HCT116 (cell line): ENCODE measurements around the gene BSPRY. TPM values are rescaled to one million over a fixed set of nuclear protein-coding genes. Genes with fewer than 3 reads are reported as not detected.

Experiments
- ATAC-seq: fragments of 200-7000 bp; cut with Tn5 transposase; 2 replicates; pipeline ENCODE4 v1.9.1; 2020; ENCODE audit warnings: mild to moderate bottlenecking, moderate library complexity
- BruUV-seq: library from RNA; stranded (reverse); fragments of 400-500 nt; replicated peaks from 2 replicates; lab custom pipeline; 2021; lab: Mats Ljungman, UMichigan
- CTCF ChIA-PET: fragments of 300-600 bp; sonication (Branson Sonifier 250); formaldehyde crosslinking; loops from one replicate; lab custom pipeline; 2021; ENCODE audit warnings: antibody characterized with exemption; lab: Charles Lee
- POLR2A ChIA-PET: fragments of 300-600, 350-600 bp; sonication (Branson Sonifier 250); formaldehyde crosslinking; loops from one replicate; lab custom pipeline; 2021; ENCODE audit warnings: antibody characterized with exemption; lab: Charles Lee
- RAD21 ChIA-PET, 2 experiments: fragments of 300-600 bp; sonication (Branson Sonifier 250); formaldehyde crosslinking; loops; one replicate each; lab custom pipeline; 2023; ENCODE audit warnings: low total read pairs in 2 of 2; ENCODE audit not compliant: uncharacterized antibody in 2 of 2, unreplicated experiment in 2 of 2, low non-redundant PET in 1 of 2; lab: Charles Lee
- DNase-seq: peaks from one replicate; pipeline ENCODE4 v3.0.0-alpha.2; 2010; ENCODE audit warnings: low read depth, low spot score
- H2AFZ ChIP-seq: fragments of 200-600 bp; shearing (Covaris generic), sonication (generic); 2 replicates; pipeline ENCODE4 v1.6.1; 2017; ENCODE audit warnings: low read depth, mixed run types, mixed read lengths, antibody characterized with exemption, low read length; ENCODE audit not compliant: poor library complexity, severe bottlenecking
- H3K27ac ChIP-seq: 2 replicates; pipeline ENCODE4 v1.5.1; 2012; ENCODE audit warnings: low read depth, low read length
- H3K27me3 ChIP-seq: fragments of 200-600 bp; sonication (generic); 2 replicates; pipeline ENCODE4 v1.6.1; 2016; ENCODE audit warnings: mixed run types, low read length, mixed read lengths; ENCODE audit not compliant: insufficient read depth
- H3K36me3 ChIP-seq, 2 experiments: fragments of 200-500 bp in 1 of 2; fragments of 200-600 bp in 1 of 2; sonication (Bioruptor generic) in 1 of 2; sonication (generic) in 1 of 2; 2 replicates each; pipeline versions ENCODE4 v1.5.1 to v1.6.1; 2014 to 2016; ENCODE audit warnings: low read length in 2 of 2, inconsistent platforms in 1 of 2, mixed read lengths in 1 of 2, mixed run types in 1 of 2; ENCODE audit not compliant: insufficient read depth in 2 of 2, control insufficient read depth in 1 of 2
- H3K4me1 ChIP-seq, 2 experiments: fragments of 200-600 bp in 1 of 2; sonication (generic) in 1 of 2; 2 replicates each; pipeline versions ENCODE4 v1.5.1 to v1.6.1; 2012 to 2017; ENCODE audit warnings: low read length in 2 of 2, inconsistent platforms in 1 of 2, mild to moderate bottlenecking in 1 of 2, mixed read lengths in 1 of 2, mixed run types in 1 of 2, moderate library complexity in 1 of 2; ENCODE audit not compliant: insufficient read depth in 2 of 2, control insufficient read depth in 1 of 2
- H3K4me2 ChIP-seq: fragments of 200-600 bp; sonication (generic); 2 replicates; pipeline ENCODE4 v1.6.1; 2017; ENCODE audit warnings: mixed run types, low read length, mixed read lengths
- H3K4me3 ChIP-seq, 2 experiments: fragments of 200-600 bp in 1 of 2; sonication (generic) in 1 of 2; replicated peaks in 1 of 2; 2 replicates each; pipeline ENCODE4 v1.5.1; 2011 to 2016; ENCODE audit warnings: low read length in 2 of 2, control low read depth in 1 of 2, low read depth in 1 of 2, mild to moderate bottlenecking in 1 of 2, mixed read lengths in 1 of 2, mixed run types in 1 of 2
- H3K79me2 ChIP-seq: fragments of 200-600 bp; sonication (generic); 2 replicates; pipeline ENCODE4 v1.6.1; 2017; ENCODE audit warnings: mild to moderate bottlenecking, mixed run types, low read length, moderate library complexity, mixed read lengths; ENCODE audit not compliant: insufficient read depth
- H3K9ac ChIP-seq: fragments of 200-600 bp; sonication (generic); 2 replicates; pipeline ENCODE4 v1.6.1; 2016; ENCODE audit warnings: low read length, mixed read lengths
- H3K9me2 ChIP-seq: fragments of 200-600 bp; sonication (generic), shearing (Covaris generic); 2 replicates; pipeline ENCODE4 v1.6.1; 2017; ENCODE audit warnings: mixed run types, mild to moderate bottlenecking, moderate library complexity; ENCODE audit not compliant: insufficient read depth
- H3K9me3 ChIP-seq, 2 experiments: fragments of 200-500 bp in 1 of 2; fragments of 200-600 bp in 1 of 2; sonication (Bioruptor generic) in 1 of 2; sonication (generic) in 1 of 2; 2 replicates each; pipeline ENCODE4 v1.6.1; 2014 to 2017; ENCODE audit warnings: low read length in 2 of 2, mixed read lengths in 2 of 2, inconsistent platforms in 1 of 2, low read depth in 1 of 2, mild to moderate bottlenecking in 1 of 2, mixed run types in 1 of 2, moderate library complexity in 1 of 2; ENCODE audit not compliant: control insufficient read depth in 1 of 2, insufficient read depth in 1 of 2
- H4K20me1 ChIP-seq: fragments of 200-600 bp; sonication (generic), shearing (Covaris generic); 2 replicates; pipeline ENCODE4 v1.6.1; 2017; ENCODE audit warnings: mixed run types, mild to moderate bottlenecking, moderate library complexity; ENCODE audit not compliant: insufficient read depth
- ATF3 ChIP-seq: IDR thresholded peaks from 2 replicates; pipeline ENCODE4 v1.6.1; 2012
- CBX3 ChIP-seq: IDR thresholded peaks from 2 replicates; pipeline ENCODE4 v1.6.1; 2012; ENCODE audit warnings: low read depth
- CEBPB ChIP-seq: IDR thresholded peaks from 2 replicates; pipeline ENCODE4 v1.6.1; 2012; ENCODE audit warnings: low read depth
- CTCF ChIP-seq, 3 experiments: fragments of 200-600 bp in 1 of 3; sonication (generic) in 1 of 3; IDR thresholded peaks in 2 of 3; conservative IDR thresholded peaks in 1 of 3; 2 replicates each; pipeline ENCODE4 v1.5.1; 2012 to 2017; ENCODE audit warnings: low read depth in 2 of 3, low read length in 2 of 3, antibody characterized with exemption in 1 of 3, borderline replicate concordance in 1 of 3, control low read depth in 1 of 3, mild to moderate bottlenecking in 1 of 3, mixed read lengths in 1 of 3, mixed run types in 1 of 3, moderate library complexity in 1 of 3; ENCODE audit not compliant: insufficient read depth in 1 of 3
- EGR1 ChIP-seq: IDR thresholded peaks from 2 replicates; pipeline ENCODE4 v1.6.1; 2012; ENCODE audit warnings: low read depth
- EZH2 ChIP-seq: fragments of 200-600 bp; sonication (generic); IDR thresholded peaks from 2 replicates; pipeline ENCODE4 v1.6.1; 2017; ENCODE audit warnings: antibody characterized with exemption, mixed run types
- EZH2phosphoT487 ChIP-seq: fragments of 200-600 bp; IDR thresholded peaks from 2 replicates; pipeline ENCODE4 v1.6.1; 2018; ENCODE audit warnings: antibody characterized with exemption, borderline replicate concordance
- FOSL1 ChIP-seq: IDR thresholded peaks from 2 replicates; pipeline ENCODE4 v1.6.1; 2012; ENCODE audit warnings: low read depth
- JUND ChIP-seq: IDR thresholded peaks from 2 replicates; pipeline ENCODE4 v1.6.1; 2012
- MAX ChIP-seq: IDR thresholded peaks from 2 replicates; pipeline ENCODE4 v1.6.1; 2012
- RAD21 ChIP-seq: IDR thresholded peaks from 2 replicates; pipeline ENCODE4 v1.6.1; 2012; ENCODE audit warnings: low read depth, mild to moderate bottlenecking
- REST ChIP-seq: IDR thresholded peaks from 2 replicates; pipeline ENCODE4 v1.6.1; 2012; ENCODE audit warnings: low read depth
- SIN3A ChIP-seq: IDR thresholded peaks from 2 replicates; pipeline ENCODE4 v1.6.1; 2012; ENCODE audit warnings: low read depth
- SRF ChIP-seq: IDR thresholded peaks from 2 replicates; pipeline ENCODE4 v1.6.1; 2012; ENCODE audit warnings: low read depth
- TCF7L2 ChIP-seq: IDR thresholded peaks from 2 replicates; pipeline ENCODE4 v1.7.0; 2011; ENCODE audit warnings: borderline replicate concordance, inconsistent platforms; ENCODE audit not compliant: insufficient read depth, insufficient read length; ENCODE audit errors: extremely low read depth
- YY1 ChIP-seq: IDR thresholded peaks from 2 replicates; pipeline ENCODE4 v1.6.1; 2011; ENCODE audit warnings: low read length, low read depth, moderate library complexity, mild to moderate bottlenecking; ENCODE audit not compliant: insufficient replicate concordance; ENCODE audit errors: extremely low read depth
- ZNF274 ChIP-seq: fragments of 200-500 bp; sonication (Bioruptor generic); IDR thresholded peaks from 2 replicates; pipeline ENCODE4 v1.6.1; 2014; ENCODE audit warnings: mild to moderate bottlenecking, low read depth, low read length, inconsistent platforms
- intact Hi-C: fragments of 100-400 bp; cut with micrococcal nuclease; formaldehyde crosslinking; loops from 2 replicates; pipeline ENCODE4 v1.10.0; 2022
- total RNA-seq: library from RNA; stranded (reverse); gene quantifications from one replicate; pipeline ENCODE4 v1.2.1, GENCODE V29; 2021; ENCODE audit not compliant: unreplicated experiment

The BSPRY gene
- total RNA-seq, 1 experiment from 2014 or later, result 22.7 TPM

- TF ChIP-seq EGR1 (no peak), CTCF (IDR thresholded peaks at IDR 0.05 in 2 of 3, conservative IDR thresholded peaks at IDR 0.05 in 1 of 3; ENCODE audit: borderline replicate concordance in 1 of 3, insufficient read depth in 1 of 3, low read depth in 2 of 3, low read length in 2 of 3) (no peak), EZH2 (no peak), SIN3A (no peak), RAD21 (no peak), TCF7L2 (no peak), REST (no peak), MAX (no peak), YY1 (no peak), ATF3 (no peak), CEBPB (no peak), SRF (no peak), ZNF274 (no peak), EZH2phosphoT487 (no peak), JUND (no peak), CBX3 (no peak), FOSL1 (no peak)
- H3K4me1 ChIP-seq, result peaks cover 3 to 34% of the 10 kb centered on the region in 2 experiments; a peak in 3 of 4 replicates
- DNase-seq, result no peak
- no peaks in the 10 kb centered on the region for H3K27me3 ChIP-seq
- no peaks in the 10 kb centered on the region for H4K20me1 ChIP-seq
- BruUV-seq, result no TSS peak
- H3K27ac ChIP-seq, result no peak overlapping the region
- H3K9me2 ChIP-seq, result no peaks in the 10 kb centered on the region
- ChIA-PET POLR2A (no interaction called here), CTCF (no interaction called here), RAD21 (no interaction called here)
- ATAC-seq, result no peak
- peaks cover 22% of the 10 kb centered on the region for H3K79me2 ChIP-seq
- H3K36me3 ChIP-seq, result peaks cover 4% of the 10 kb centered on the region in 2 experiments; a peak in 1 of 4 replicates
- H3K9me3 ChIP-seq, result no peaks in the 10 kb centered on the region
- no peak overlapping the region for H2AFZ ChIP-seq
- peak overlapping the region; percentile 40 for H3K4me2 ChIP-seq
- H3K9ac ChIP-seq, result no peak overlapping the region
- intact Hi-C loops, result no loop called here
- no peak overlapping the region for H3K4me3 ChIP-seq
Measured at GRCh38 chr9:113352411-113352810, 3.1 kb downstream of the BSPRY start.
